Osteocyte (in vitro differentiated cells): ENCODE measurements around the gene PRDM16. TPM values are rescaled to one million over a fixed set of nuclear protein-coding genes. Genes with fewer than 3 reads are reported as not detected.

Experiments used
- DNase-seq: peaks from one replicate; pipeline ENCODE4 v3.0.0; 2021; ENCODE audit warnings: mixed read lengths; ENCODE audit not compliant: unreplicated experiment; ENCODE audit errors: extremely low spot score
- H3K27ac Mint-ChIP-seq: one replicate; pipeline ENCODE4 v1.8.0; 2021; ENCODE audit warnings: mild to moderate bottlenecking, mixed read lengths; ENCODE audit not compliant: unreplicated experiment
- H3K27me3 Mint-ChIP-seq: one replicate; pipeline ENCODE4 v1.8.0; 2021; ENCODE audit warnings: mixed read lengths; ENCODE audit not compliant: unreplicated experiment
- H3K36me3 Mint-ChIP-seq: one replicate; pipeline ENCODE4 v1.8.0; 2021; ENCODE audit warnings: mixed read lengths; ENCODE audit not compliant: unreplicated experiment
- H3K4me1 Mint-ChIP-seq: one replicate; pipeline ENCODE4 v1.8.0; 2021; ENCODE audit warnings: mixed read lengths; ENCODE audit not compliant: unreplicated experiment
- H3K4me3 Mint-ChIP-seq: one replicate; pipeline ENCODE4 v1.8.0; 2021; ENCODE audit warnings: mild to moderate bottlenecking, moderate library complexity, mixed read lengths; ENCODE audit not compliant: unreplicated experiment
- H3K9me3 Mint-ChIP-seq: one replicate; pipeline ENCODE4 v1.8.0; 2021; ENCODE audit warnings: mixed read lengths; ENCODE audit not compliant: unreplicated experiment
- CTCF ChIP-seq: fragments of 200-600 bp; sonication (generic); IDR thresholded peaks from 2 replicates; pipeline ENCODE4 v1.5.0; 2021; ENCODE audit warnings: antibody characterized with exemption, mild to moderate bottlenecking, moderate library complexity
- total RNA-seq: library from RNA; stranded (reverse); gene quantifications from 2 replicates; pipeline ENCODE4 v1.2.1, GENCODE V29; 2021

Gene PRDM16
- total RNA-seq, 1 donor from 2014 or later, result 7.1 TPM

- no peak overlapping the region for H3K4me3 Mint-ChIP-seq
Measured at GRCh38 chr1:3292051-3292722, 223.2 kb downstream of the PRDM16 start.

GRCh38 chr1:3292868-3293562 lies 224.0 kb downstream of the PRDM16 start:
- no peaks in the 10 kb centered on the region for H3K27me3 Mint-ChIP-seq
- no peak overlapping the region for H3K27ac Mint-ChIP-seq
- TF ChIP-seq CTCF, result no peak
- H3K9me3 Mint-ChIP-seq, result no peaks in the 10 kb centered on the region
- no peaks in the 10 kb centered on the region for H3K36me3 Mint-ChIP-seq
- H3K4me1 Mint-ChIP-seq, result no peaks in the 10 kb centered on the region
- DNase-seq, result no peak
- H3K4me3 Mint-ChIP-seq, result no peak overlapping the region

More at GRCh38 chr1:3292051-3292722, 223.2 kb downstream of the PRDM16 start:
- H3K36me3 Mint-ChIP-seq, result no peaks in the 10 kb centered on the region
- H3K4me1 Mint-ChIP-seq, result no peaks in the 10 kb centered on the region
- TF ChIP-seq CTCF, result no peak
- no peak overlapping the region for H3K27ac Mint-ChIP-seq
- H3K27me3 Mint-ChIP-seq, result no peaks in the 10 kb centered on the region
- no peaks in the 10 kb centered on the region for H3K9me3 Mint-ChIP-seq
- no peak for DNase-seq

DNA sequence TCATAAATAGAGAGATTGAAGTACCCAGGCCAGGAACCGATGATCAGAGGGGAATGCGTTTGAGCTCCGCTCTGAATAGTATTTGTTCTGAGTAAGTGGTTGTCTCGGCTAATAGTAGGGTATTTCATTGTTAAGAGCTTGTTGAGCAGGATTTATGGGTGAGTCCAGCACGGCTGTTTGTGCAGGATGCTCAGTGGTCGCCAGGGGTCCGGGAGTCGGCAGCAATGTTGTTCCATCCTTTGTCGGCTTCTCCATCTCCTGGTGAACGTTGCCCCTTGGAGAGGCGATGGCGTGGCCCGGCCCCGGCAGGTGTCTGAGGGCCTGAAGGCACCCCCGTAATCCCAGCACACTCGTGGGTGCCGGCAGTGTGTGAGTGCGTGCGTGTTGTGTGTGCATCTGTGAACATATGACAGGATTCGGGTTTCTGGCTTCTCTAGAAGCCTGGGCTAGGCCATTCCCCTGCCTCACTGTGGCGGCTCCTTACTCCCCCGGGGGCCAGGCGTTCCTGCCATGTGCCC lies 224.6 kb downstream of the PRDM16 start:
- Mint-ChIP-seq H3K4me3 (no peak overlapping the region), H3K36me3 (no peaks in the 10 kb centered on the region), H3K27ac (no peak overlapping the region), H3K27me3 (no peaks in the 10 kb centered on the region), H3K4me1 (no peaks in the 10 kb centered on the region), H3K9me3 (no peaks in the 10 kb centered on the region)
- no peak for DNase-seq
- TF ChIP-seq CTCF, result no peak

DNA sequence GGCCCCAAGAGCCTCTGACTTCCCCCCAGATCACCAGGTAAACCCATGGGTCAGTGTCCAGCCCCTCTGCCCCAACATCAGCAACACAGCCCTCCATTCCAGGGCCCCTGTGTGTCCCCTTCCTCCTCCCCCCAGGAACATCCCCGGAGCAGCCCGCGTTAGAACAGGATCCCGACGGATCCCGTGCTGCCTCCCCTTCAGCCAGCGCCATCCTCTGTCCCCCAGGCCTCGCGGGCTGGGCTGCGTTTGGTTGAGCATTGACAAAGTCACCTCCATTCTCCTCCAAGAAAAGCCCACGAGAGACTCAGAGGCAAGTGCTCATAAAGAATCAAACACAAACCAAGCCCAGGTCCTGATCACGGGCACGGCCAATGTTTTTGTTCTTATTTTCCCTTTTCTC lies 225.4 kb downstream of the PRDM16 start:
- Mint-ChIP-seq H3K4me1 (no peaks in the 10 kb centered on the region), H3K27me3 (no peaks in the 10 kb centered on the region), H3K9me3 (no peaks in the 10 kb centered on the region), H3K4me3 (no peak overlapping the region), H3K27ac (no peak overlapping the region), H3K36me3 (no peaks in the 10 kb centered on the region)
- TF ChIP-seq CTCF, result no peak
- DNase-seq, result no peak

DNA sequence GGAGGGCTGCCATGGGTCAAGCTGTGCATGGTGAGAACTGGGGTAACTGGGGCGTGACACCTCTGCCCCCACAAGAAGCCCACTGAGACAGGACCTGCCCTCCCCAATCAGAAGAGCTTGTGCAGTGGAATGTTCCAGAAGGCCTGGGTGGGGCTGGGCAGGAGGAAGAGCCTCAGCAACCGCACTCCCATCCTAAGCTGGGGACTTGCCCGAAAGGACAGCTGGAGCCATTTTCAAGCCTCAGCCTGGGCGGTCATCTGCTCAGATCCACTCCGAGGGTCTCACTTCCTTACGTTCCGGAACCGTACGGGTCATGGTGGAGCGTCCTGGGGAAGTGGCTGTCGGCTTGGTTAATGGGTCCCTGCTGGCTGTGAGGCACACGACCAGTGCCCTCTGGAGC lies 226.8 kb downstream of the PRDM16 start:
- no peak overlapping the region for H3K27ac Mint-ChIP-seq
- no peak overlapping the region for H3K4me3 Mint-ChIP-seq
- no peak for TF ChIP-seq CTCF
- no peaks in the 10 kb centered on the region for H3K36me3 Mint-ChIP-seq
- H3K27me3 Mint-ChIP-seq, result no peaks in the 10 kb centered on the region
- no peak for DNase-seq
- no peaks in the 10 kb centered on the region for H3K4me1 Mint-ChIP-seq
- no peaks in the 10 kb centered on the region for H3K9me3 Mint-ChIP-seq
